ENCODE results near the gene TPPP2. TPM values are rescaled to one million over a fixed set of nuclear protein-coding genes. Genes with fewer than 3 reads are reported as not detected.

Gene TPPP2
- polyA plus RNA-seq, 3 donors = 3.0 to 3.7 (median 3.6) TPM

DNA sequence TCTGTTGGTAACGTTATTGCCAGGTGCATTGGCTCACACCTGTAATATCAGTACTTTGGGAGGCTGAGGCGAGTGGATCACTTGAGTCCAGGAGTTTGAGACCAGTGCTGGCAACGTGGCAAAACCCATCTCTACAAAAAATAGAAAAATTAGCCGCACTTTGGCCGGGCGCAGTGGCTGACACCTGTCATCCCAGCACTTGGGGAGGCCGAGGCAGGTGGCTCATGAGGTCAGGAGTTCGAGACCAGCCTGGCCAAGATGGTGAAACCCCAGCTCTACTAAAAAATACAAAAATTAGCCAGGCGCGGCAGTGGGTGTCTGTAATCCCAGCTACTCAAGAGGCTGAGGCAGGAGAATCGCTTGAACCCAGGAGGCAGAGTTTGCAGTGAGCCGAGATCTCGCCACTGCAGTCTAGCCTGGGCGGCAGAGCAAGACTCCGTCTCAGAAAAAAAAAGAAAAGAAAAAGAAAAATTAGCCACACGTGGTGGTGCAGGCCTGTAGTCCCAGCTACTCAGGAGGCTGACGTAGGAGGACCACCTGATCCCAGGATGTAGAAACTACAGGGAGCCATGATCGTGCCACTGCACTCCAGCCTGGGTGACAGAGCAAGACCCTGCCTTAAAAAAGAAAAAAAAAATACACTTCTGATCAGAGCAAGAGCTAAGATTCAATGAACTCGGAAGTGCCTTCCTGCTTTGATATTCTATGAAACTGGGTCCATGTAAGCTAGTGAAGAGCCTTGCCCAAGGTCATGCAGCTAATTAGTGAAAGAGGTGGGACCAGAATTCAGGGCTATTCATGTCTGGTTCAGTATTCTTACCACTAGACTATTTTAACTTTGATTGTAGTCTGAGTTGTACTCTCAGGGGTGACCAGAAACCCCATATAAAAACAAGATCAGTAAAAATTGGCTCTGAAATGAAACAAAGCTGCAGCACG lies 23.4 kb downstream of the TPPP2 start:
- no peak for DNase-seq (ENCODE audit: extremely low read depth in 1 of 11, low read depth in 9 of 11, low spot score in 4 of 11)

DNA sequence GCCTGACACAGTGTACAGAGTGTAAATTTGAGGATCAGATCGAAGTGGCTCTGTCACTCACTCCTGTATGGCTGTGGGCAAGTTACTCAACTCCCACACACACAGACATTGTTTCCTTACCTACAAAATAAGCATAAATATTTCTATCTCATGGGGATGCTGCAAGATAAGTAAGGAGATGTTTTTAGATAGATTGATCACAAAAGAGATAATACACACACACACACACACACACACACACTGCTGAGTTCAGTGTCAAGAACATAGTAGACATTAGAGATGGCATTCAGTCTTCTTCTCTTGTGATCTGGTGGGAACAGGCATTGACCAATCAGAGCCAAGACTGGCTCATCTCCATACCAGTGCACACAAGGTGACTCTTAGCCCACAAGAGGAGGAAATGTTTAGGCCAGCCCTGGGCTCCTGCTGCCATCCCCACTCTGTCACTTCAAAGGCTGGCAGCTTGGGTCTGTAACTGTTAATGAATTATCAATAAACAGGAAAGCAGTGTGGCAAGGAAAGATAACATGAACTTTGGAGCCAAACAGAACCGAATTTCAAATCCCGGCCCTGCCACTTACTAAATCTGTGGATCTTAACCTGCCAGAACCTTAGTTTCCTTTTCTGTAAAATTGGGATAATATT lies 24.2 kb downstream of the TPPP2 start:
- DNase-seq (ENCODE audit: extremely low read depth in 1 of 11, low read depth in 9 of 11, low spot score in 4 of 11) = no peak

DNA sequence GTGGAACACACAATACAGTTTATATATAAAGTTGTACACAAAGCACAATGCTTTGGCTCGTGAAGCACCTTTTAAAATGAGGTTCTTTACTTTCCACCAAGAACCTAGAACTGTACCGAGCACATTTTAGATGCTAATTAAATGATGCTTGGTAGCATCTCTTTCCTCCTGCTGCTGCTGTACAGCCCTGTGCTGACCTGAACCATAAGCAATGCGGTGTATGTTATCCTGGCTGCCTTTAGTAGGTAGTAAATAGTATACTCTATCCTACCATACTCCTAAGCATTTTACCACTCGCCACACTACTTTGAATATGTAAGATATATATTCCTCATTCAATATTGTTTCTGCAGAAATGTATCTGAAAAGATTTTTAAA lies 24.7 kb downstream of the TPPP2 start:
- no peak for DNase-seq (ENCODE audit: extremely low read depth in 1 of 11, low read depth in 9 of 11, low spot score in 4 of 11)

GRCh38 chr14:21055432-21056117 lies 25.6 kb downstream of the TPPP2 start:
- no peak for DNase-seq (ENCODE audit: extremely low read depth in 1 of 11, low read depth in 9 of 11, low spot score in 4 of 11)

- no peak for DNase-seq (ENCODE audit: extremely low read depth in 1 of 11, low read depth in 9 of 11, low spot score in 4 of 11)
These were observed 26.6 kb downstream of the TPPP2 start for GRCh38 chr14:21056520-21057163.

DNA sequence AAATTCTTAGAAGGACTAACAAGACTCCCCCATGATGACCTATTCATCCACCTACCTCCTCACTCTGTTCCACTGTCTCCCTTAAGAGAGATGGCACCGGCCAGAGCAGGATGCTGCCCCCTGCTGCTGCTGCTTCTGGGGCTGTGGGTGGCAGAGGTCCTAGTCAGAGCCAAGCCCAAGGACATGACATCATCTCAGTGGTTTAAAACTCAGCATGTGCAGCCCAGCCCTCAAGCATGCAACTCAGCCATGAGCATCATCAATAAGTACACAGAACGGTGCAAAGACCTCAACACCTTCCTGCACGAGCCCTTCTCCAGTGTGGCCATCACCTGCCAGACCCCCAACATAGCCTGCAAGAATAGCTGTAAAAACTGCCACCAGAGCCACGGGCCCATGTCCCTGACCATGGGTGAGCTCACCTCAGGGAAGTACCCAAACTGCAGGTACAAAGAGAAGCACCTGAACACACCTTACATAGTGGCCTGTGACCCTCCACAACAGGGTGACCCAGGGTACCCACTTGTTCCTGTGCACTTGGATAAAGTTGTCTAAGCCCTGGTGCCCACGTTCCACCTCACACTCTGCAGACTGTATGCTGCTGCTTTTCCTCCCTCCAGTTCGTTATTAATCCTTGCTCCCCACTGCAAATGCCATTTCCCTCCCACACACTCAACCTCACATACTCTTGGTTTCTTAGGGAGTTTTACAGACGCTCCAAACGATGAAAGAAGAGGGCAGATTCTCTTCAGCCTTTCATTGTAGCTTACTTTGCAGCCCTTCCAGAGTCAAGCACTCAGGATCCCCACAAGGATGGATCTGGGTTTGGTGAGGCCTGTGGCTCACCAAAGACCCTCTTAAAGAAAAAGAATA lies 28.0 kb downstream of the TPPP2 start, which contains the start of gene RNASE8:
RNASE8 (plus strand) TSS at position 20 of the 873 bp plus-strand sequence; CDS start at position 91, 71 bp downstream.
- DNase-seq (ENCODE audit: extremely low read depth in 1 of 11, low read depth in 9 of 11, low spot score in 4 of 11) = no peak

DNA sequence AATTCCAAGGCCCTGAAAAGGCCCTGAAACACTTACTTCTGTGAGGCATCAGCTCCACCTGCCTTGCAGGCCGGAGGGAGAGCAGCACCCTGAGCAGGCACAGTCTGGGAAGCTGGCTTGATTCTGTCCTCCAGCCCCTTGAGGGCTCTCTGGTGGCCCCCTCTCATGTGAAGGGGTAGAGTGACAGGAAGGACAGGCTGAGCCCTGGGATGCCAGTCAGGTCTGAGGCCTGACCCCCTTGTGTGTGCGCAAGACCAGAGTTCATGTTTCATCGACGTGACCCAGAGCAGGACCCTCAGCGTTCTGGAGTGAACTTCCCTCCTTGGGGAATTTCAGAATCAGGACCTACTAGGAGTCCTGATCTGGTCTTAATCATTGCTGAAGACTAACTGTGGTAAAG lies 28.9 kb downstream of the TPPP2 start:
- no peak for DNase-seq (ENCODE audit: extremely low read depth in 1 of 11, low read depth in 9 of 11, low spot score in 4 of 11)

GRCh38 chr14:21059842-21060613 lies 30.0 kb downstream of the TPPP2 start:
- no peak for DNase-seq (ENCODE audit: extremely low read depth in 1 of 11, low read depth in 9 of 11, low spot score in 4 of 11)

DNA sequence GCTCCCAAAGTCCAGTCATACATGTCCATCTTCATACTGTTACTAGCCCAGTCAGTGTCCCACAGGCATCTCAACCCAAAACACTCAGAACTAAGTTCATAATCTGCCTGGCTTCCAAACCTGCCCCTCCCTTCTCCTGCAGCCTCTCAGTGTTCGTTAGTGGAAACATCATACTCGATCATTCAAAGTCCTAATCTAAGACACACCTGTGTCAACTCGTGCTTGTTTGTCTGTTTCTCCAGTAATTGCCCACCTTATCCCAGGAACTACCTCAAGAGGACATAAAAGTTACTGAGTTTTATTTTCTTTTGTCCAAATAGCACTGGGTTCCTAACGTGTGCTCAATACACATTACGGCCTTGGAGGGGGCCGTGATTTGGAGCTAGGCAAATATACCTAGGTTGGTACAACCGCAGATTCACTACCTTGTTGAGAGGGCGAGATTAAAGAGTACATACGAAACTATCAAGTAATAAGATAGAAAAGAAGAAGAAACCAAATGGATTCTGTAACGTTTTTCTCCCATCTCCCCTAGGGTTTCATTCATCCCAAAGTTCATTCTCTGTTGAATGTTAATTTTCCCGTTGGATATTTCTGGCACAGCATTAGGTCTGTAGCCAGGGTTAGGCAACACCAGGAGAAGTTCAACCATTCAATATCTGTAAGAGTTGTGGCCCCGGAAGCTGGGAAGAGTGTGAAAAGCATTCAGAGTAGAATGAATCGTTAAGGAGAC lies 30.8 kb downstream of the TPPP2 start:
- no peak for DNase-seq (ENCODE audit: extremely low read depth in 1 of 11, low read depth in 9 of 11, low spot score in 4 of 11)

- no peak for DNase-seq (ENCODE audit: extremely low read depth in 1 of 11, low read depth in 9 of 11, low spot score in 4 of 11)
These were observed 31.3 kb downstream of the TPPP2 start for GRCh38 chr14:21061347-21061668.

- DNase-seq (ENCODE audit: extremely low read depth in 1 of 11, low read depth in 9 of 11, low spot score in 4 of 11) = no peak
These were observed 33.5 kb downstream of the TPPP2 start for GRCh38 chr14:21063479-21063878.

- DNase-seq (ENCODE audit: extremely low read depth in 1 of 11, low read depth in 9 of 11, low spot score in 4 of 11) = no peak
These were observed 37.0 kb downstream of the TPPP2 start for GRCh38 chr14:21066882-21067502.

- peak in 9 of 11 donors; percentile 44 to 72 (median 63) for DNase-seq (ENCODE audit: extremely low read depth in 1 of 11, low read depth in 9 of 11, low spot score in 4 of 11)
These were observed 38.7 kb downstream of the TPPP2 start for GRCh38 chr14:21068521-21069387.

DNA sequence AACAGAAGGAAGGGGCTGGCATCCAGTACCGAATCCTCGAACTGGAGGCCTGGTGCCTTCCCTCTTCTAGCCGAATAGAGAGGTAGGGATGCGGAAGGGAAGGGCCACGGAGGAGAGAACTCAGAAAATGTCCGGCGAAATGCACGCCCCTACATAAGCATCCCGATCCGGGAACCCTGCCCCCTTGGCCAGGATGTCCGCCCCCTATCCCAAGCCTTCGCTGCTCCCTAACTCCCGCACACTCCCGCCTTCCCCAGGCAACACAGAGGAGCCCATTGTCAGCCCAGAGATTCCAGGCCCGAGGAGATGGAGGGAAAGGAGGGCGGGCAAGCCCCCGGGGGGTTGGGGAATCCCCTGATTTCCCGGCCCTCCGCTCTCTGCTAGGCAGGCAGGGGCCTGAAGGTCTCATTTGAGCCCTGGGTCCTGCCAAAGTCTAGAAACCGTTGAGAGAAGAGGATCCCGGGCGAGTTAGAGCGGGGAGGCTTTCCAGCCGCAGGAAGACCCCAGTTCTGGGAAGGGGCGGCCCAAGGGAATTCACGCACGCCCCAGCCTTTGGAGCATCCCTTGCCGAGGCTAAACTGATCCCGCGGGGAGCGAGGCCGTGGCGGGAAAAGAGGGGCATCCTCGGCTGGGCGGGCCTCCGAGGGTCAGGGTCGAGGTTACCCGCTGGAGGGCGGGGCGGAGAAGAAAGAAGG lies 39.5 kb downstream of the TPPP2 start:
- DNase-seq (ENCODE audit: extremely low read depth in 1 of 11, low read depth in 9 of 11, low spot score in 4 of 11) = peak in 7 of 11 donors; percentile 37 to 51 (median 40)

DNA sequence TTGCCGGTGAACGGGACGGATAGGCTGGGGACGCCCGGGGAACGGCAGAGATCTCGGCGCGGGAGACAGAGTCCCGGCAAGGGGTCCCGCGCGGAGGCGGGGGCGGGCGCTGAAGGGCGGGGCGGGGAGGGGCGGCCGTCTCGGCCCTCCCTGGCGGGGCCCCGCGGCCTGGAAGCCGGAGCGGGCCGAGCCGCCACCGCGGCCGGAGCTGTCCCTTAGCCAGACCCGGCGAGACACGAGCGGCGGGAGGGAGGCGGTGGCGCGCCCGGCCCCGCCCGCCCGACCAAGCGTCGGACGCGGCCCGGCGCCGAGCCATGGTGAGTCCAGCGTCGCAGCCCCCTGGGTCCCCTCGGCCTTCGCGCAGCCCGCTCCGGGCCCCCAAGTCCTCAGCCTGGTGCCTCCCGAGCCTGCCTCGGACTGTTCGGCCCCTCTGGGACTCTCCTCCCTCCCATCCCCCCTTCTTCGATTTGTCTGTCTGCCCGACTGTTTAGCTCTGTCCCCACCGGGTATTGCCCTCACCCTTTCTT lies 40.1 kb downstream of the TPPP2 start, which contains the start of gene ARHGEF40:
ARHGEF40 (plus strand) TSS at position 222 of the 527 bp plus-strand sequence; CDS start at position 315, 93 bp downstream.
- DNase-seq (ENCODE audit: extremely low read depth in 1 of 11, low read depth in 9 of 11, low spot score in 4 of 11) = peak in 8 of 11 donors; percentile 44 to 66 (median 58)
